NCI-H345 treated with DMSO at 0.1 percent for 48 hours (cell line): ENCODE results near the gene IL2RA.

Source experiments
- DNase-seq: peaks from one replicate; lab custom pipeline; 2025; ENCODE audit not compliant: unreplicated experiment; lab: John Stamatoyannopoulos, UW

IL2RA gene

DNA sequence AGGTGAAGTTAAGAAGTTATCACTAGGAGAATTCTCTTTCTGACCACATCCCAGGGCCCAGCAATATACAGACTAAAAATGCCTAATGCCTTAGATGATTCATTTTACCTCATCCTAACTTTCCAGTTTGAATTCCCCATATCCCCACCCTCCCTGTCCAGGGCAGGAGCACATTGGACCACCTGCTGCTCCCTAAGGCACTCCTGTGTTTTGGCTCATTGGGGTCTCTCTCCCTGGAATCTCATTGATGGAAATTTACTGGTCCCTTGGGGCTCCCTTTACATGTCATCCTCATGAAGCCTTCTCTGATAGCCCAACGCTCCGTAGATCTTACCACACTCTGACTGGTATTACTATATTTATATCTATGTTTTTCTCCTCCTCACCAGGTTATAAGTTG lies 2.7 kb downstream of the IL2RA start:
- DNase-seq, result no peak

DNA sequence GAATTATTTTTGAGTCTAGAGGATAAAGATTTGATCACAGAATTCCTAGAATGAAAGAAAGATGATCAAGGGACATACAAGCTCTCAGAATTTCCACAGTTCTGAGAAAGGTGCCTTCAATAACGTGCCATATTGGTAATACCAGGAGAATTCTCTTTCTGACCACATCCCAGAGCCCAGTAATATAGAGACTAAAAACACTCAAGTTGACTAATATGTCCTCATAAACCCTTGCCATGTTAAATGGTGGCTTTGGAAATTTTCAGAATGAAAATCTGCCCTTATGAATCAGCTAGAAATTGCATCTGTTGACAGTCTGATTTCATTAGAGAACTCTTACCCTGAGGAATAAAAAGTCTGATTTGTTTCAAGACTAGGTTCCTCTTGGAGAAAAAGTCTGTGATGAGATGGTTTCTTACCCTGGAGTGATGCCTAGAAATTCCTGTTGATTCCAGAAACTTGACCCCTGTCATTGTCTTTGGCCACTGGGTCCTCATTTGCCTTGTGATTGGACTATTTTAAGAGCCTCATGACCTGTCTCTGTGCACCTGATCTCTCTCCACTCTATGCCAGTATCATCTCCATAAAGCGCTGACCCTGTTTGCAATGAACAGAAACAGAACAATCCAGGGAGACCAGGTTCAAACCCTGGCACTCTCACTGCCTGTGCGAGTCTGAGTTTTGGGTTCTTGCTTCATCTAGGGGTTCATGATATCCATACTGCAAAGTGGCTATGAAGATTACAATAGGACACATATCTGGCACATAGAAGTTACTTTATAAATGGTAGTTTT lies 3.3 kb downstream of the IL2RA start:
- DNase-seq, result no peak

DNA sequence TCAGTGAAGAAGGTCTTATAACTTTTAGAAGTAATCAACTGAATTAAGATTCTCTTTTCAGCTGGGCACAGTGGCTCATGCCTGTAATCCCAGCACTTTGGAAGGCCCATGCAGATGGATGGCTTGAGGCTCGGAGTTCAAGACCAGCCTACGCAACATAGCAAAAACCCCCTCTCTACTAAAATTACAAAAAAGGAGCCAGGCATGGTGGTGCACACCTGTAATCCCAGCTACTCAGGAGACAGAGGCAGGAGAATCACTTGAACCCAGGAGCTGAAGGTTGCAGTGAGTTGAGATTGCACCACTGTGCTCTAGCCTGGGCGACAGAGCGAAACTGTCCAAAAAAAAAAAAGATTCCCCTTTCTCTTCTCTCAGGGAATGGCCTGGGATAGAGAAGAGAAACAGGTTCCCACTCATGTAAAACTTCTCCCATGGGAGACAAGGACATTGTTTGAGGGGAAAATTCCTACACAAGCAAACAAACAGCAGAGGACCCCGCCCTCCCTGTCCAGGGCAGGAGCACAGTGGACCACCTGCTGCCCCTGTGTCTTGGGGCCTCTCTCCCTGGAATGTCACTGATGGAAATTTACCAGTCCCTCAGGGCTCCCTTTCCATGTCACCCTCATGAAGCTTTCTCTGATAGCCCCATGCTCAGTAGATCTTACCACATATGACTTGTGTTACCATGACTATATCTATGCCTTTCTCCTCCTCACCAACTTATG lies 5.6 kb downstream of the IL2RA start:
- no peak for DNase-seq

DNA sequence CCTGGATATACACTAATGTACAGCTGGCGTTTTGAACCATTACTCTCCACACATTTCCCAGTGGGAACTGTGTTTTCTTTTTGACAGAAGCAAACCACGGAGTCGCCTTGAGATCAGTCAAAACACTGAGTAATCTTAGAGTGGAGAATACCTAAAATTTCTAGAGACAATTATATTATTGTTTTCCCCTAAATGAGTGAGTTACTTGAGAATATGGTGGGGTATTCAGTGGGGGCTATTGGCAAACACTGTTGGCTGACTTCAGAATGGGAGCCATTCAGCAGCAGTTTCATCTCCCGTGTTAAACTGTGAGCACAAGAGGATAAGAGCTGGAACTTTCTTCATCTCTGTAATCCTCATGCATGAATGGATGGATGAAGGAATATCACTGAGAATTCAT lies 6.2 kb downstream of the IL2RA start:
- no peak for DNase-seq

DNA sequence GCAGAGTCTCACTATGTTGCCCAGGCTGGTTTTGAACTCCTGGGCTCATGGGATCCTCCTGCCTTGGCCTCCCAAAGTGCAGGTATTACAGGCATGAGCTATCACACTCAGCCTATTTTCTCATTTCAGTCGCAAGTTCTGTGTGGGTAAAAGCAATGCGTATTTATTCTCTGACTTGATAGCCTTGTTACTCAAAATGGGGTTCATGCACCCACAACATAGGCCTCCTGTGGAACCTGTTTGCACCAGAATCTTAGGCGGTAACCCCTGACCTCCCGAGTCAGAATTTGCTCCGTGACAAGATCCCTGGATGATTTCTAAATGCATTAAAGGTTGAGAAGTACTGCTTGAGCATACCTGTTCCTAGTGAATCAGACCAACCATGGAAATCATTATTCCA lies 7.3 kb downstream of the IL2RA start:
- DNase-seq, result no peak

DNA sequence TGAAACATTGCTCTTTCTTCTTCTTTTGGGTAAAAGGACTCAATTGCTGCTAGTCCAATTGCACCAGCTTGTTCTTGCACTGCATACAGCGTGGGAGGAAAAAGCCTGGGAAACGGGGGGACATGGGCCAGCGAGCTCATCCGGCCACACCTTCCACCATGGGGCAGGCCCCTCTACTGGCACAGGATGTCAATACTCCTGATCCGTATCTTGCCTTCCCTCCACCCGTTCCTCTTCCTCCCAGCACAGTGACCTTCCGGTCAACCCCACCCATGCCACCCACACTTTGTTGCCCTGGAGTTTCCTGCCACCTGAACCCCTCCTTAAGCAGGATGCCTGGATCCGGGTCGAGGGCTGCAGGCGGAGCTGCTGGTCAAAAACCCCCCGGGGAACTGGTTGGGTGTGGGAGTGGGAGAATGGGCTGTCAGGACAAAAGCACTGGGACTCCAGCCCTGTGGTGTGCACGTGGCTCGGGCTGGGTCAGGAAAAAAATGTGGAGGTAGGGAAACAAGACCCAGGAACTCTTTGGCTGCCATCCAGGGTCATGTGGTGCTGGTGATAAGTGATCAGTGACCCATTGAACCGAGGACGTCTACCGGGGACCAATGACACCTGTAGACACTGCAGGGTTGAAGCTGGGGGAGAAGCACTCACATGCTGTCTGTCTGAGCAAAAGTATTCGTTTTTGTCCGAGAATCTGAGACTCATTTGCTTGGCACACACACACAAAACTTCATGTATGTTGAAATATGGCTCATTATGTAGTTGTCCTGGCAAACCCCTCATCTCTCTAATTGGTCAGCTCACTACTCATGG lies 8.1 kb downstream of the IL2RA start:
- no peak for DNase-seq

DNA sequence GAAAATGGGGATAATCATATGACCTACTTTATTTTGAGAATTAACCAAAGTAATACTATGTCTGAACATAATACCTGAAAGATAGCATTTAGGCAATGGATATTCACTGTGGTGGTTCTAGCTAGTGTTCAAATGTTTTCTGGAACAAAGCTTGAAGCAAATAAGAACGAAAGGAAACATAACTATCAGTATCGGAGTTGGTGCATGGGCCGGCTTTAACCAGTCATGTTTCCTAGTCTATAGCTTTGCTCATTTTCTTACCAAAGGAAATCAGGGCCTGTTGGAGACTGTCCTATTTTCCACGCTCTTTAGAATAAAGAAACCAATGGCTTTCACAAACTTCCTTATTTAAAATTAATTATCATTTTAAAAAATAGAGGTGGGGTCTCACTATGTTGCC lies 8.9 kb downstream of the IL2RA start:
- no peak for DNase-seq

DNA sequence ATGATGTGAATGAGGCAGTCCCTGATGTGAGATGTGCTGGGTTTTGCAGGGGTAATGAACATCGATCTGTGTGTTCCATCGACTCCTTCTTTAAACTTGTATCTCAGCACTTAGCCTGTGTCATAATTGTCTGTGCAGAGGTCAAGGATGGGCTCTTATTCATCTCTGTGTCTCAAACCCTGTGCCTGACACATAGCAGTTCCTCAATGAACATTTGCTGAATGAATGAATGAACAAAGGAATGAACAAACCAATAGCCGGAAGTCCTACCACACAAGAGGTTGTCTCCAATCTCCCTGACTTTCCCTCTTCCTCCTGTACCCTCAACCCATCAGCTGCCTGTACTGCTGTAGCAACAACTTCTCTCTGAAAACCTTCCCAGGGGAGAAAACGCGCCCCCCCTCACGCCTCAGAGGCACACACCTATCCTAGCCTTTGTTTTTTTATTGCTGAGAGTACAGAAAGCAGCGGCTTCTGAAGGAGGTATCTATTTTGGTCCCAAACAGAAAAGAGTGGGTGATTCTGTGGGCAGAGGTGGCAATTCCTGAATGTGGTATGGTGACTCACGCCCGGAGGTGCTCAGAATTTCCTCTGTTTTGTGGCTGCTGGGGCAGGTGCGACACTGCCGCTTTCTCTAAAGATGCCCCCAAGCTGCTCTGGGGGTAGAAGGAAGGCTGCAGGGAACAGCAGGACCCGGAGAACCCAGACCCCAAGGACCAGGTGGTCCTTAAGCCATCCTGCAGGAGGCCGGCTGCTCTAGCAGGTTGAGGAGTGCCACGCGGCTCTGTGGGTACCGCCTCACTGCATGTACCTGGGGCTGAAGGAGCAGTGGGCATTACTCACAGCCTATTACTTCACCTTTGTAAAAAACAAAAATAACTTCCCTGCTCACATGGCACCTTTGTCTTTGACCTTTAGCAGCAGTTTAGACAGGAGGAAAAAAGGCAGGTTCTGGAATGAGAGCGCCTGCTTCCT lies 9.6 kb downstream of the IL2RA start:
- DNase-seq, result no peak

DNA sequence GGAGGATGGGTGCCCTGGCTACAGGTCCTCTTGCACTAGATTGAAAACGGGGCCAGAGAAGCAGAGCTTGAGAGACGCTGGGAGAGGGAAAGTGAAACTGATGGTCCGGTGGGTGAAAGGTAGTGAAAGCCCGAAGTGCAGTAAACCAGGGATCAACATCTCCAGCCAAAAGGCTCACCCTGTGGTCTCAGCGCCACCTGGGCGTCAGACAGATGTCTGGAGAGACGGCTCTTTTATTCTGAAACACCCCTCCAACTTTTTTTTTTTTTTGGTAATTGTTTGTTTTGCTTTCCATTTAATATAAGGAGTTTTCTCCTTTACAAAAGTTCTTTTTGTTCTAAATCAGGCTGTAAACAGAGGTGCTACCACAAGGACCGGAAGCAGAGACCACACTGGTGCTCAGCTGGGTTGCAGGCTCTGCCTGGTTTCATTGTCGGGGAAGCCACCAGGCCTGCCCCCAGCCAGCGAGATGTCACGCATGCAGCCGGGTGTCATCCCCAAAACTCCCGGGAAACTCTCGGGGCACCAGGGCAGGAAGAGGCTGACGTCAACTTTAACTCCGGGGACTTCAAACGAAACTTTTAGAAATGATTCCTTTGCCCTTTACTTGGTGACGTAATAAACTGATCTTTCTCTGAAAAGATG lies 11.2 kb downstream of the IL2RA start:
- no peak for DNase-seq

DNA sequence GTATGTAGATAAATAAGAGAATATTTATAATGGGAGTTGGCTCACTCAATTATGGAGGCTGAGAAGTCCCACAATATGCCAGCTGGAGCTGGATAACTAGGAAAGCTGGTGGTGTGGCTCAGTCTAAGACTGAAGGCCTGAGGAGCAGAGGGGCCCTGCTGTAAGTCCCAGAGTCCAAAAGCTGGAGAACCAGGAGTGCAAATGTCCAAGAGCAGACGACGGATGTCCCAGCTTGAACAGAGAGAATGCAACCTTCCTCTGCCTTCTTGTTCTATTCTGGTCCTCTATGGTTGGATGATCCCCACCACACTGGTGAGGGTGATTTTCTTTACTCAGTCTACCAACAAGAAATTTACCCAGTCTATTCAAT lies 13.2 kb downstream of the IL2RA start:
- DNase-seq, result no peak

DNA sequence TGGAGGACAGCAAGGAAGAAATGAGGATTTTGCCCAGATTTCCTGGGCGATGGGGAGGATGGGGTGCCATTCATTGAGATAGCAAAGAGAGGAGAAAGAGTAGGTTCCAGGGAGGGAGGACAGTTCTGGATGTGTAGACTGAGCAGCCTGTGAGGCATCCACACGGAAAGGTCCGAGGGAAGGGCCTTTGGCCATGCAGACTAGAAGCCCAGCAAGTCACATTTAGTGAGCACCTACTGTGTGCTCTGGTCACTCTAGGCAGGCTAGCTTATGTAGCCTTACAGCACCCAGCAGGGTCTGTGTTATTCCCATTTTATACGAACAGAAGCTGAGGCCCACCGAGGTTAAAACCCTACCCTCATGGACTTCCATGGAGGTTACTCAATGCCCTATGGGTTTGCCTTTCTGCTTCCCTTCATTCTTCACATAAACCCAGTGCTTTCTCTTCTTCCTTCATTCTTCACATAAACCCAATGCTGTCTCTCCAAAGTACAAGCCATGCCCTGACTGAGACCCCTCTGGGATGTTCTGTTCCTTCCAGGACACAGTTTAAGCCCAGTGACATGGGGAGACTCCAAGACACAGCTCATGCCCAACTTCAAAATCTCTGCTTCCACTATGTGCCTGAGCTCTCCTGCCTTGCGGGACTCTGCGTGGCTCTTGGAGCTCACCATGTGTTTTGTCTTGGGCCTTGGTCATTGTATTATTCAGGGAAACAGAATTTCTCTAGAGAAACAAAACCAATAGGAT lies 13.7 kb downstream of the IL2RA start:
- DNase-seq, result no peak

DNA sequence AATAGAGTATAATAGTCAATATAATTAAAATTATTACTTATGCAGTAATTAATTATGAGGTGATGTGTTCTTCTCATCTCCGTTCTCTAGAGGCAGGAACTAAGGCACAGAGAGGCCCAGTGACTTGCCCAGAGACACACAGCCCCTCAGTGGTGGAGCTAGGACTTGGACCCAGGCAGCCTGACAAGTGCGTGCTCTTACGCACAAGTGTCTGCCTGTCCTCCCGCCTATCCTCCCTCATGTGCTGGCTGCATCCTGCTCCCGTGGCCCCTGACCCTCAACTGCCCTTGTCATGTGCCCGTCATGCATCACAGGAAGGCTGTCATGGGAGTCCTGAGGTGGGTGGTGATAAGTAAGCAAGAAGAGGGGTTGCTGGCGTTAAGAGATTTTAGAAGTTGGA lies 14.3 kb downstream of the IL2RA start:
- DNase-seq, result no peak

DNA sequence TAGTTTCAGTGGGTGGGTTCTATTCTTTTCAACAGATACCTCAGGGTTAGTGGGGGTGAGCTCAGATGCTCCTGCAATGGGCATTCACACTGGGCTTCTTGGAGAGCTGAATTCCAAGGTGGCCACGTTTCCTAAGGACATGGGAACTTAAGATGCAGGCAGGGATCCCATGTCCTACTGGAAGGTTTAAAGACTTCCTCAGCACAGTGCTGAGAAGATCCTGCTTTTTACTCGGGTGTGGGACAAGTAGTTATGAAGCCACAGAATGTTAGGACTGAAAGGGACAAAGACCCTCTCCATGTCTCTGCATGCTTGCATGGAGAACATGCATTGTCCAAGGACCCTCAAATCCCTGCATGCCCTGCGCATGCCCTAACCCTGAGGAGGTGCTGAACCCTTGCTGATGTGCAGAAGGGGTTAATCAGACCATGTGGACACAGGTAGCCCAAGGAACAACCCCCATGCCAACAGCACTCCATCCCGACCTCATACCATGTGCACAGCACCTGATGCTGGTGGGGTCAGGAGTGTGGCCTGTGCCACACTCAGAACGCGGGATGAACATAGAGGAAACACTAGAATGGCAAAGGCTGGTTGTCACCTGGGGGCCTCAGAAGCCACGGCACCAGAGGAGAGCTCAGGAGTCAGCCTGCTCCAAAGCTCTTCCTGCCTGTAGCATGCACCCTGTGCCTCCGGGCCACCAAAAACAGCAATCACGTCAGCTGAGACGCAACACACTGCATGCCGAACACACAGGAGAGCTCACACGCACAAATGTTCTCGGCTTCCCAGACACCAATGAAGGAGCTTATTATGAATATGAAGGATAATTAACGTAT lies 15.2 kb downstream of the IL2RA start:
- no peak for DNase-seq

DNA sequence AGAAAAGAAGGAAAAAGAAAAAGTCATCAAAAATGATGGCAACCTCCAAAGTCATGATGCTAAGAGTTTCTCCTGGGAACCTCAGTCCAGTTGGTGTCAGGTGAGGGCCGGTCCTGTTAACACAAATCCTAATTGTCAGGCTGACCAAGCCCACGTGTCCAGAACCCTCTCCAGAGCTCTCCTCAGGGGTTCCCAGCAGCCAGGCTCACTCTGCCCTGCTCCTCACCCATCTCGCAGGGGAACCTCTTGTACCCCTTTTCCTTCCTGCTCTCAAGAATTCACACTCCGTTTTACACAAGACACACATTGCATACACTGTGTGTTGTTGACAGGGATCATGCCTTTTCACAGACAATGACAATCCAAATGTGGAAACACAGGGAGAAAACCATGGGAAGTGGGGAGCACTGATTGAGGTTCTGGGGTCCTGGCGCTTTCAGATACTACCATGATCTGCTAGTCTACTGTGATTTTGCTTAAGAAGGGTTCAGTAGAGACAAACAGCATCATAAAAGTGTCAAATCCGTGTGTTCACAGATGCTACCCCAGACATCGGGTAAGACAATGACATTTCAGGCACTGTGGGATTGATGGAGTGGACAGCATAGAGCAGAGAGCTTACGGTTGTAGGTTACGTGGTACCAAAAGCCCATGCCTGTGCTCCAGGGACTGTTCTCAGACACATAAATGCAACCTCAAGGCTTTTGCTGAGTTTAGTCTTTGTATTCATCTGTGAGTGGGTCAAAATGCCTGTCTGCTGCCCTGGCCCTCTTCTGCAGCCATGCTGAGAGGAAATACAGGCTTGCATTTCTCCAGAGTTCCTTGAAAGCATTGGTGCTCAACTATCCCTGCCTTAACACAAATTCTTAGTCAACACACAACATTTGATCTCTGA lies 16.0 kb downstream of the IL2RA start:
- no peak for DNase-seq

DNA sequence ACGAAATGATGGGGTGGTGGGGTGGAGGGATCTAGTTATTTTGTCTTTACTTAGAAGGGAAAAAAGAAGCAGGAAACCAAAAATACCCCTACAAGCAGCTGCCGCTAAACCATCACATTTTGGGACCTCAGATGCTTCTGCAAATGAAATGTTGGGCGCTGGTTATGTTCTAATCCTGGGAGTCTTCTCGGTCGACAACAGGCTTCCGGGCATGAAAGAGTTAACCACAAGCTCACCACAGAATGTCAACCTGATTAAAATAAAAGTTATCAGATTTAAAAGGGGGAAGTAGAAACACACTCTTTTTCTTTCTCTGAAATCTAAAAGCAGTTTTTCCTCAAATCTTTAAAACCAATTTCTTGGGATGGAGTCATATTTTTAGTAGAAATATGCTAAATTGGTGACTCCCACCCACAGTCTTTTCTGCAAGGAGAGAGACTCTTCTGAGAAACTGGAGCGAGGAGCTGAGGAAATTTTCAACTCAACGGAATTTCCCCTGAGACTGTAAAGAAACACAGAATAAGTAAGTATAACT lies 16.8 kb downstream of the IL2RA start:
- no peak for DNase-seq

DNA sequence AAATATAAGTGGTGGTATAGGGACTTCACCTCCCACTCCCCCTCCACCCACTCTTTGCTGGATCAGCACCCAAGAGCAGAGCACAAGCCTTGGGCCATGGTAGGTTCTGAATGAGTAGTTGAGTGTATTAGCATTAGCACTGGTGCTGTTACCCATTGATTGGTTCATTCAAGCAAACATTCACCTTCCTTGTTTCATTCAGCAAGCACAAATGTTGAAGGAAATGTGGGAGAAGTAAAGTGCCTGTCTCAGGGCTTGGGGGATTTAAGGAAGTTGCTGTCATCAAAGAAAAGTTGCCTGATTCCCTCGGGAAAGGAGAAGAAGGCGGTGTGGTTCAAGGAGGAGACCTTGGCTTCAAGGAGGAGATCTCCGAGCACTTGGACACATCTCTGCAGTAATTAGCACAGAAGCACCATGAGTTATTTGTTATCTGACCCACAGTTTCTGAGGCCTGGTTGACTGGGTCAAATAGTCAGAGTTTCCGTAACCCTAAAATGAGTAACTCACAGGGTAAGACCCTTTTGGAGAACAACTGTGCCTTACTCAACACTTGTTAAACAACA lies 17.3 kb downstream of the IL2RA start:
- no peak for DNase-seq

DNA sequence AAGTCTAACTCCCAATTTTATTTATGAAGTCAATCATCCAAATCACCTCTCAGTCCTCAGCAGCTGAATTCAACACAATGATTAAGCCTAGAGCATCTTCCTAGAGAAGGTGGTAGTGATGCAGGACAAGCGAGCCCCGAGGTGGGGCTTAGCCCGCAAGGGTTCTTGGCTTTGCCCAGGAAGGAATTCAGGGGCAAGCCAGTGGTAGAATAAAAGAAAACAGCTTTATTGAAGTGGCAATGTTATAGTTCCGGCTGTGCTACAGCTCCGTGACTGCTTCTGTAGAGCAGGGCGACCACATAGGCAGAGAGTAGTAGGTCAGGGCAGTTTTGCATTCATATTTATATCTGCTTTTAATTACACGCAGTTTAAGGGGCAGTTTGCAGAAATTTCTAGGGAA lies 18.1 kb downstream of the IL2RA start:
- no peak for DNase-seq
